Activated naive CD8-positive, alpha-beta T cell (primary cell): ENCODE data around the gene IL1B.

Experiments
- H3K27ac Mint-ChIP-seq: one replicate; pipeline ENCODE4 v1.8.0; 2021; ENCODE audit warnings: mixed read lengths
- H3K27me3 Mint-ChIP-seq: one replicate; pipeline ENCODE4 v1.8.0; 2021; ENCODE audit warnings: mixed read lengths
- H3K36me3 Mint-ChIP-seq: one replicate; pipeline ENCODE4 v1.8.0; 2021; ENCODE audit warnings: mixed read lengths
- H3K4me1 Mint-ChIP-seq: one replicate; pipeline ENCODE4 v1.8.0; 2021; ENCODE audit warnings: low read depth, mixed read lengths
- H3K4me3 Mint-ChIP-seq: one replicate; pipeline ENCODE4 v1.8.0; 2021; ENCODE audit warnings: mild to moderate bottlenecking, mixed read lengths
- H3K9me3 Mint-ChIP-seq: one replicate; pipeline ENCODE4 v1.8.0; 2021; ENCODE audit warnings: low read depth, mixed read lengths

The IL1B gene

GRCh38 chr2:112809112-112809511, 27.5 kb downstream of the IL1B start:
- Mint-ChIP-seq H3K27ac (no peak overlapping the region), H3K4me3 (no peak overlapping the region), H3K4me1 (peaks cover 13% of the 10 kb centered on the region), H3K36me3 (peaks cover 3% of the 10 kb centered on the region), H3K9me3 (peaks cover 7% of the 10 kb centered on the region), H3K27me3 (no peaks in the 10 kb centered on the region)

DNA sequence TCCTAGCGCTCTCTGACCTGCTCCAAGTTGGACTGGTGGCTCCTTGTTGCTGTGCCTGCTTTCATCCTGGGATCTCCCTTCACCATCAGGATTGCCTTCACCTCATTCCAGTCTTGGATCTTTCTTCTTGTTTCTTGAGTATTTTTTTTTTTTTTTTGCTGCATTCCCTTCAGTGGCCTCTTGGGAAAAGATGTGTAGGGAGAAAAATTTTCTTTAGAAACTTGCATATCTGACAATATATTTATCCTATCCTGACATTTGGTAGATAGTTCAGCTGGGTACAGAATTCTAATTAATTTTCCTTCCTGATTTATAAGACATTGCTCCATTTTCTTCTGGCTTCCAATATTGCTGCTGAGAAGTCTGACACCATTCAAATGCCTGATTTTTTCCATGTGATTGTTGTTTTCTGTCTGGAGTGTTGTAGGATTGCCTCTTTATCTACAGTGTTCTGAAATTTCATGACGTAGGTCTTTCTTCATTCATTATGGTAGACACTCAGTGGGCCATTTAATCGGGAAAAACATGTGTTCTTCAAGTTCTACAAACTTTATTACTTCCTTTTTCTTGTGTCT, 29.3 kb downstream of the IL1B start:
- Mint-ChIP-seq H3K9me3 (peaks cover 7% of the 10 kb centered on the region), H3K36me3 (peaks cover 3% of the 10 kb centered on the region), H3K27ac (peak overlapping the region; percentile 25), H3K27me3 (no peaks in the 10 kb centered on the region), H3K4me1 (peaks cover 11% of the 10 kb centered on the region), H3K4me3 (no peak overlapping the region)

GRCh38 chr2:112805542-112805941, 31.0 kb downstream of the IL1B start:
- H3K4me1 Mint-ChIP-seq = no peaks in the 10 kb centered on the region
- no peak overlapping the region for H3K27ac Mint-ChIP-seq
- no peak overlapping the region for H3K4me3 Mint-ChIP-seq
- peaks cover 7% of the 10 kb centered on the region for H3K9me3 Mint-ChIP-seq
- no peaks in the 10 kb centered on the region for H3K27me3 Mint-ChIP-seq
- peaks cover 3% of the 10 kb centered on the region for H3K36me3 Mint-ChIP-seq

DNA sequence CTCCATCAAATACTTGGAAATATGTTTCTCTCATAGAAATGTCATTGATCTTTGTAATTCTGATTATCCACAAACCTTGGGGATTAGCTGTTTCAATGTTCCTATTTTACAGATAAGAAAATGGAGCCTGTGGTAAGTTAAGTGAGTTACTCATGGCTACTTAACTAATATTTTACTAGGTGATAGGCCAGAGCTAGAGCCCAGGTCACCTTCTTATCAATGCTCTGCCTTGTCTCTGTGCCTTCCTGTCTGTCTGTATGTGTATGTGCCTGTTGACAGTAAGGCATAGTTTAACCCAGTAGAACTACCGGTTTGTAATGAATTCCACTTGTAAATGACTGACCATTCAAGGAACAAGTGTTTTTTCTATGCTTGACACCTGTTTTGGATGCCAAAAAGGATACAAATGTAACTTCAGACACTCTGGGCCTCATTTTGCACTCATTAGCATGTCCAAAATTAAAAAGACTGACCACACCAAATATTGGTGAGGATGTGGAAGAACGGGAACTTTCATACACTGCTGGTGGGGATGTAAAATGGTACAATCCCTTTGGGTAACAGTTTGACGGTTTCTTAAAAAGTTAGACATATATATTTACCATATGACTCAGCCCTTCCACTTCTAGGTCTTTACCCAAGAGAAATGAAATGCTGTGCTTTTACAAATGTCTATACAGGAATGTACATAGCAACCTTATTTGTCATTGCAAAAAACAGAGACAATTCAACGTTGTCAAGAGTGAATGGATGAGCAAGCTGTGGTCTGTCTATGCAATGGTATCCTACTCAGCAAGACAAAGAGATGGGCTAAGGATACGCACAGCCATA, 32.7 kb downstream of the IL1B start:
- Mint-ChIP-seq H3K36me3 (peaks cover 3% of the 10 kb centered on the region), H3K27ac (peak overlapping the region; percentile 46), H3K9me3 (peaks cover 7% of the 10 kb centered on the region), H3K4me1 (no peaks in the 10 kb centered on the region), H3K27me3 (no peaks in the 10 kb centered on the region), H3K4me3 (no peak overlapping the region)

GRCh38 chr2:112800881-112801583, 35.5 kb downstream of the IL1B start:
- H3K36me3 Mint-ChIP-seq = peaks cover 3% of the 10 kb centered on the region
- H3K4me1 Mint-ChIP-seq = no peaks in the 10 kb centered on the region
- H3K27ac Mint-ChIP-seq = no peak overlapping the region
- H3K9me3 Mint-ChIP-seq = no peaks in the 10 kb centered on the region
- no peak overlapping the region for H3K4me3 Mint-ChIP-seq
- H3K27me3 Mint-ChIP-seq = no peaks in the 10 kb centered on the region

DNA sequence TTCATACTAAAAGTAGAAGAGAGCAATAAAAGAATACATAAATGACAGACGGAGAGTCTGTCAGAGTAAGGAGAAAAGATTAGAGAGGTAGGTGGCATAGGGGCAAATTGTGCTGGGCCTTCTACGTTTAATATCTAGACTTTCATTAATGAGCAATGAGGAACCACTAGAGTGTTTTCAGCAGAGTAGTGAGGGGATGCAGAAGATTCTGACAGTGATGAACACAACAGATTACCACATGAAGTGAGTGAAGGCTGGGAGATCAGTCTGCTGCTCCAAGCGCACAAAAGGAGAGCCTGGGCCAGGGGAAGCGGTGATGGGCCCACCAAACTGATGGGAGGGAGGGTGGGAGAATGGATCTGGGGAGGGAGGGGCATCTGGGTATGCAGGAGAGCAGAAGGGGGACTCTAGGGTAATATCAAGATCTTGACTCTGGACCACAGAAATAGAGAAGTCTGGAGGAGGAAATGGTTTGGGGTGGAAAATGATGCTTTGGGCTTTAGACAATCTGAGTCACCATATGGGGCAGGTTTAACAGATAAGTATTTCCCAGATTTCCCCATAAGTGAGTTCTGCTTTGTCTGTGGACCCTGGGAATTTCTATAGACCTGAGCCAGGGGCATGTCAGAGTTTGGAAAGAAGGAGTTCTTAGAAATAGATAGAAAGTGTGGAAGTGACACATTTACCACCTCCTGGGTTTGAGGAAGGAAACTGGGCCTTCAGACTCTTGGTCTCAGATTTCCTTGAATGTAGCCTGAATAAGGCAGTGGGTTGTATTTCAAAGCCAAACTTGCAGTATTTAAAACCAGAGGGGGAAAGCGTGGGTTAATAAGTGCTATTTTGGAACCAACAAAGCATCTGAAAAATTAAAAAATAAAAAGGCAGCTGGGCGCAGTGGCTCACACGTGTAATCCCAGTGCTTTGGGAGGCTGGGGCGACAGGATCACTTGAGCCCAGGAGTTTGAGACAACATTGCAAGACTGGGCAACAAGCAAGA, 37.3 kb downstream of the IL1B start:
- H3K4me1 Mint-ChIP-seq = no peaks in the 10 kb centered on the region
- no peak overlapping the region for H3K27ac Mint-ChIP-seq
- H3K4me3 Mint-ChIP-seq = no peak overlapping the region
- no peaks in the 10 kb centered on the region for H3K9me3 Mint-ChIP-seq
- H3K27me3 Mint-ChIP-seq = no peaks in the 10 kb centered on the region
- H3K36me3 Mint-ChIP-seq = no peaks in the 10 kb centered on the region

DNA sequence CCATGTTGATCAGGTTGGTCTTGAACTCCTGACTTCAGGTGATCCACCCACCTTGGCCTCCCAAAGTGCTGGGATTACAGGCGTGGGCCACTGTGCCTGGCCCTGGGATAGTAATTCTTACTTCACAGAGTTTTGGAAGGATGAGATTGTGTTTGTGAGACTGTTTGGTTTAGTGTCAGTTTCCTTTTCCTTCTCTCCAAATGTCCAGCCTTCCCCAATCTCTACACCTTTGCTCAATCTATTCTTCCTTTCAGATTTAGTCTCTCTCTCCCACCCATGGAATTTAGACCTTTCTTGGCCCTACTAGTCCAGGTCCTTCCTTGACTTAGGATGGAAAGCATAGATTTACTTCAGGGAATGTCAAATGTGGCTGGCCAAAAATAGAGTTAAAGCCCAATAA, 40.1 kb downstream of the IL1B start:
- Mint-ChIP-seq H3K4me3 (no peak overlapping the region), H3K36me3 (no peaks in the 10 kb centered on the region), H3K27ac (no peak overlapping the region), H3K9me3 (no peaks in the 10 kb centered on the region), H3K4me1 (no peaks in the 10 kb centered on the region), H3K27me3 (no peaks in the 10 kb centered on the region)

DNA sequence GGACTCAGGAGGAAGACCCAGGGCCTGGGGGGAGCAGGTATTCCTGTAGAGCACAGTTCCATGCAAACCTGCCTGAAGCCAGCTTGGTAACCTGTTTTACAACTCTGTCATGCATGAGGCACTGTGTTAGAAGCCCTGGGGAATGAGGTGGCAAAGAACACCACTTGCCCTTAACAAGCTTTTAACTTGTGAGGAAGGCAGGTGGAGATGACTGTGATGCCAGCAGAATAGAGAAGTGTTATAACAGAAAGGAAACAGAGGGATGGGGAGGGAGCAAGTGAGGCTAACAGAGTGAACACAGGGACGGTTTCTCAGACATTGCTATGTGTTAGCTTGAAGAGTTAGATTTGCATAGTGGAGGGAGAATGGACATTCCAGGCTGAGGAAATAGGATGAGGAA, 40.8 kb downstream of the IL1B start:
- no peaks in the 10 kb centered on the region for H3K9me3 Mint-ChIP-seq
- no peak overlapping the region for H3K27ac Mint-ChIP-seq
- H3K4me3 Mint-ChIP-seq = no peak overlapping the region
- no peaks in the 10 kb centered on the region for H3K4me1 Mint-ChIP-seq
- H3K36me3 Mint-ChIP-seq = no peaks in the 10 kb centered on the region
- no peaks in the 10 kb centered on the region for H3K27me3 Mint-ChIP-seq

DNA sequence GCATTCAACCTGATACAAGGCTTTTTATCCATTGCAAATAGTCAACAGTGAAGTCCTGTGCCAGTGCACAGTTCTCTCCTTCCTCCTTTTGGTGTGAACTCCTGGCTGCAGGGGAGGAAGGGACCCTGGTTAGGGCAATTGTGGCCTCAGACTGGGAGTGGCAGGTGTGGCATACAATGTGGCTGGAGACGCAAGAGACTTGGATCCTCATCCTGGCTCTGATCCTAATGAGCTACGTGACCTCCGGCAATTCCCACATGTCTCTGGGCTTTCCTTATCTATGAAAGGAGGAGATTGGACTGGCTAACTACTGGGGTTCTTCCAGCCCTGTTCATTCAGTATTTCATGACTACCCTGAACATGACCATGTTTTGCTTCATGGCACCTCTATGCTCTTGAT, 41.7 kb downstream of the IL1B start:
- no peak overlapping the region for H3K27ac Mint-ChIP-seq
- H3K27me3 Mint-ChIP-seq = no peaks in the 10 kb centered on the region

DNA sequence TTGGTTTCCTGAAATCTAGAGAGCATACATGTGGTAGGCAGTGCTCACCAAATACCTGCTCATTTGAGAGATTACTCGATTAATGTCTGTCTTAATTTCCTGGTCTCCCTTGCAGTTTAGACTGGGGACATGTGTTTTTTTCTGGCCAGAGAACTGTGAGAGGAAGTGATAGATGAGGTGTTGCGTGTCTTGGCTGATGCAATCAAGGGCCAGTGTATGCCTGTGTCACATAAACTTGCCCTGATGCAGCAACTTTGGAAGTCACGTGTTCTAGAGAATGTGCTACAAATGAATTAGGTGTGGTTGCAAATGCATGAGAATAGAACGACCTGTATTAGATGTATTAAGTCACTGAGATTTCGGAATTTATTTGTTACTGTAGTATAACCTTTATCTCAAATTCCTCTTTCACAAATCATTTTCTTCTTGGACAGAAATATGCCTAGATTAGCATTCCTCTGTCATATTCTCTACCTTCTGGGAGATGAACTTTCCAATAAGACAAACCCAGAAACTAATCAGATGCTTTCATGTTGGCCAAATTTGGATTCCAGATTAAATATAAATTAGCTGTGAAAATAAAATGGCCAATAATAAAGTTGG, 42.3 kb downstream of the IL1B start:
- Mint-ChIP-seq H3K4me1 (no peaks in the 10 kb centered on the region), H3K4me3 (no peak overlapping the region), H3K27me3 (no peaks in the 10 kb centered on the region), H3K27ac (no peak overlapping the region), H3K9me3 (no peaks in the 10 kb centered on the region), H3K36me3 (no peaks in the 10 kb centered on the region)

More for the DNA sequence above, 41.7 kb downstream of the IL1B start:
- no peaks in the 10 kb centered on the region for H3K4me1 Mint-ChIP-seq
- H3K4me3 Mint-ChIP-seq = no peak overlapping the region
- H3K9me3 Mint-ChIP-seq = no peaks in the 10 kb centered on the region
- no peaks in the 10 kb centered on the region for H3K36me3 Mint-ChIP-seq

DNA sequence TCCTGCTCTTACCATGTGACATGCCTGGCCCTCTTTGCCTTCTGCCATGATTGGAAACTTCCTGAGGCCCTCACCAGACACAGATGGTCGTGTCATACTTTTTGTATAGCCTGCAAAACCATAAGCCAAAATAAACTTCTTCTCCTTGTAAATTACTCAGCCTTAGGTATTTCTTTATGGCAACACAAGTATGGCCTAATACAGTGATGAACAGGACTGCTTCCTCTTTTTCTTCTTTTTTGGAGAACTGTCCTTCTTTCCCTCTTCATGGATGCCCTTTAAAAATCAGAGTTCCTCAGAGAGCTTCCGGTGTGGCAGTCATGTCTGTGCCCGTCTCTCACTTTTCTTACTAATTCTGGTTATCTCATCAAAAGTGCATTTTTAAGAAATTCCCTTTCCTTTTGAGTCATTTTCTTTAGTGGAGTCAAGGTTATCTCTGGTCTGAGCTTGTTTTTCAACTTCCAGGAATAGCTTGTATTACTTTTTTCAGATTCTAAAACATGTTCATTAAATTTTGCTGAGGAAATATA, 43.1 kb downstream of the IL1B start:
- Mint-ChIP-seq H3K36me3 (no peaks in the 10 kb centered on the region), H3K27ac (no peak overlapping the region), H3K4me1 (no peaks in the 10 kb centered on the region), H3K9me3 (no peaks in the 10 kb centered on the region), H3K27me3 (peaks cover 2% of the 10 kb centered on the region), H3K4me3 (no peak overlapping the region)

GRCh38 chr2:112792419-112792818, 44.2 kb downstream of the IL1B start:
- peaks cover 2% of the 10 kb centered on the region for H3K27me3 Mint-ChIP-seq
- H3K9me3 Mint-ChIP-seq = no peaks in the 10 kb centered on the region
- H3K4me1 Mint-ChIP-seq = no peaks in the 10 kb centered on the region
- H3K27ac Mint-ChIP-seq = no peak overlapping the region
- no peak overlapping the region for H3K4me3 Mint-ChIP-seq
- H3K36me3 Mint-ChIP-seq = no peaks in the 10 kb centered on the region

DNA sequence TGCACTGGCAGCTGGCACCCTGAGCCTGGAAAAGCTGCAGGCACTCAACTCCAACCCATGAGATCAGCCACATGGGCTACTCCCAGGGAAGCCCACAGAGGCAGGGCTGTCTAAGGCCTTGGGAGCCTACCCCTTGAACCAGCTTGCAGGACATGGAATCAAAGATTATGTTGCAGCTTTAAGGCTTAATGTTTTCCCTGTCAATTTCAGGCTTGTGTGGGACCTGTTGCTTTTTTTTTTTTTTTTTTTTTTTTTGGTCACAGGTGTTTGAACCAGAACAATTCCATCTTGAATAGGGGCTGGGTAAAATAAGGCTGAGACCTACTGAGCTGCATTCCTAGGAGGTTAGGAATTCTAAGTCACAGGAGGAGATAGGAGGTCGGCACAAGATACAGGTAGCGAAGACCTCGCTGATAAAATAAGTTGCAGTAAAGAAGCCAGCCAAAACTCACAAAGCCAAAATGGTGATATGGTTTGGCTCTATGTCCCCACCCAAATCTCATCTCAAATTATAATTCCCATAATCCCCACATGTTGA, 44.8 kb downstream of the IL1B start:
- H3K9me3 Mint-ChIP-seq = no peaks in the 10 kb centered on the region
- H3K27ac Mint-ChIP-seq = no peak overlapping the region
- no peaks in the 10 kb centered on the region for H3K4me1 Mint-ChIP-seq
- no peak overlapping the region for H3K4me3 Mint-ChIP-seq
- H3K36me3 Mint-ChIP-seq = no peaks in the 10 kb centered on the region
- H3K27me3 Mint-ChIP-seq = peaks cover 2% of the 10 kb centered on the region

GRCh38 chr2:112791019-112791418, 45.6 kb downstream of the IL1B start:
- H3K27ac Mint-ChIP-seq = no peak overlapping the region
- H3K36me3 Mint-ChIP-seq = no peaks in the 10 kb centered on the region
- no peaks in the 10 kb centered on the region for H3K9me3 Mint-ChIP-seq
- H3K27me3 Mint-ChIP-seq = peaks cover 2% of the 10 kb centered on the region
- H3K4me3 Mint-ChIP-seq = no peak overlapping the region
- H3K4me1 Mint-ChIP-seq = no peaks in the 10 kb centered on the region
